ENCODE results near the gene WAPL. TPM values are rescaled to one million over a fixed set of nuclear protein-coding genes. Genes with fewer than 3 reads are reported as not detected.

Gene WAPL
- total and polyA plus RNA-seq, 10 of the 15 experiments (the other 5 are each of a cell fraction or from before 2014, with no cell fraction given) = 15.7 to 45.8 (median 29.0) TPM

- CTCF ChIA-PET = interaction anchor here (0.6 to 6.7 kb wide), 9 partner anchors 10 to 921 kb away, joined by 3 to 77 read pairs (median 3); no protein-coding TSS in a partner anchor
- Histone ChIP-seq H2AFZ (ENCODE audit: control insufficient read depth, low read depth, low read length) (peak overlapping the region; percentile 79), H4K20me1 (ENCODE audit: control insufficient read depth, insufficient read depth) (no peaks in the 10 kb centered on the region), H3K27ac (ENCODE audit: control insufficient read depth, insufficient read depth) (peak overlapping the region; percentile 82), H3K9me3 (replicated peaks; ENCODE audit: control insufficient read depth, insufficient read depth, low read length) (peaks cover 6% of the 10 kb centered on the region; the same call in 2 of the 3 replicates), H3K9ac (ENCODE audit: control insufficient read depth, insufficient read depth, low read length) (peak overlapping the region; percentile 62), H3K27me3 (replicated peaks in 1 of 2; ENCODE audit: control insufficient read depth in 2 of 2, insufficient read depth in 2 of 2, low read length in 1 of 2) (no peaks in the 10 kb centered on the region), H3K4me2 (ENCODE audit: control insufficient read depth, insufficient read depth) (peak overlapping the region; percentile 93), H3K36me3 (ENCODE audit: control insufficient read depth in 2 of 2, insufficient read depth in 2 of 2, low read length in 1 of 2) (no peaks in the 10 kb centered on the region), H3K4me3 (peak overlapping the region; percentile 38; the same call in 1 of the 2 replicates), H3K4me1 (ENCODE audit: control insufficient read depth, insufficient read depth, low read length) (peaks cover 38% of the 10 kb centered on the region), H3K79me2 (ENCODE audit: control insufficient read depth, insufficient read depth, low read length) (no peaks in the 10 kb centered on the region)
- FAIRE-seq (no peak), ATAC-seq (peak; percentile 74), DNase-seq (ENCODE audit: low read depth, low spot score) (peak; percentile 74)
- 2% methylated on average over 7 of the region's 7 CpGs for WGBS (ENCODE audit: insufficient coverage, insufficient replicate concordance, low lambda C conversion rate, missing lambda C conversion rate)
- BruUV-seq (replicated peaks) = TSS peak; percentile 67
- SMC1A ChIA-PET (ENCODE audit: uncharacterized antibody, unreplicated experiment) = interaction anchor here (0.8 to 7.0 kb wide), 9 partner anchors 9 to 113 kb away, joined by 3 to 129 read pairs (median 7); no protein-coding TSS in a partner anchor
- in situ Hi-C loops (cut with MboI) (no loop called here), intact Hi-C loops (cut with micrococcal nuclease; ENCODE audit: unreplicated experiment) (loop anchor here (5.0 kb wide), 1 partner anchor 111 kb away; the partner anchor contains the start of gene WAPL)
- RAD21 ChIA-PET (ENCODE audit: unreplicated experiment) = interaction anchor here (0.6 to 5.8 kb wide), 8 partner anchors 9 to 174 kb away, joined by 3 to 155 read pairs (median 6); no protein-coding TSS in a partner anchor
- POLR2A ChIA-PET = interaction anchor here (0.7 to 5.4 kb wide), 8 partner anchors 9 to 111 kb away, joined by 3 to 110 read pairs (median 4); partner anchors contain the start of gene WAPL
- TF ChIP-seq ZNF217 (IDR thresholded peaks at IDR 0.05) (no peak), NKRF (conservative IDR thresholded peaks at IDR 0.05) (no peak), RELA (IDR thresholded peaks at IDR 0.05; ENCODE audit: borderline replicate concordance, partially characterized antibody) (no peak), SMAD5 (IDR thresholded peaks at IDR 0.05; ENCODE audit: low read depth) (no peak), BCLAF1 (IDR thresholded peaks at IDR 0.05) (no peak), ZSCAN29 (IDR thresholded peaks at IDR 0.05) (no peak), RB1 (IDR thresholded peaks at IDR 0.05; ENCODE audit: borderline replicate concordance) (no peak), FOXK2 (IDR thresholded peaks at IDR 0.05) (no peak), ATF2 (IDR thresholded peaks at IDR 0.05; ENCODE audit: low read length) (no peak), ASH2L (IDR thresholded peaks at IDR 0.05; ENCODE audit: borderline replicate concordance, low read depth) (no peak), NFIC (IDR thresholded peaks at IDR 0.05; ENCODE audit: low read depth, low read length) (no peak), CTCF (IDR thresholded peaks at IDR 0.05 in 2 of 3, conservative IDR thresholded peaks at IDR 0.05 in 1 of 3; ENCODE audit: control insufficient read depth in 2 of 3, extremely low read depth in 1 of 3, insufficient read depth in 1 of 3, low read depth in 3 of 3, low read length in 3 of 3) (no peak), SREBF1 (IDR thresholded peaks at IDR 0.05; ENCODE audit: low read length) (no peak), NRF1 (conservative IDR thresholded peaks at IDR 0.05; ENCODE audit: low read depth, low read length) (no peak), SIN3A (IDR thresholded peaks at IDR 0.05; ENCODE audit: low read depth, low read length) (no peak)
Measured at GRCh38 chr10:86411281-86411841, 110.2 kb downstream of the WAPL start.
